ENCODE results near the gene RELN.
"Not testable (repeated sequence)": the region's sequence is repeated elsewhere in the genome, so short reads cannot be mapped to it uniquely, and the experiment has no call there.

The RELN gene

GRCh38 chr7:103940382-103941268 is 48.8 kb downstream of the RELN start:
- DNase-seq (ENCODE audit: low read depth), result no peak

DNA sequence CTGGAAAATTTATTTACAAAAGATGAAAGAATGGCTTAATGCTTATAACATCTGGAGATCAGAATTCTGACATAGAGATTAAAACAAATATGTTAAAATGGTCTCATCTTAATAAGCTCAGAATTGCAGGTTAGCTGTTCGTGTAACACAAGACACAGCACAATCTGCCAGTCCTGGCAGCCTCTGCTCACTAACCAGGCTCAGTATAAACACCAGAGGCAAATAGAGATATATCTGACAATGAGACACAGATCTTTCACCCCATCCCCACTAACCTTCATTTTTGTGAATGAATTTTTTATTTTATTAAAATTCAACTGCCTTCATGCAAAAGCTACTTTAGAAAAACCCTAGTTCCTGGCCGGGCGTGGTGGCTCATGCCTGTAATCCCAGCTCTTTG is 51.8 kb downstream of the RELN start:
- DNase-seq (ENCODE audit: low read depth), result no peak

DNA sequence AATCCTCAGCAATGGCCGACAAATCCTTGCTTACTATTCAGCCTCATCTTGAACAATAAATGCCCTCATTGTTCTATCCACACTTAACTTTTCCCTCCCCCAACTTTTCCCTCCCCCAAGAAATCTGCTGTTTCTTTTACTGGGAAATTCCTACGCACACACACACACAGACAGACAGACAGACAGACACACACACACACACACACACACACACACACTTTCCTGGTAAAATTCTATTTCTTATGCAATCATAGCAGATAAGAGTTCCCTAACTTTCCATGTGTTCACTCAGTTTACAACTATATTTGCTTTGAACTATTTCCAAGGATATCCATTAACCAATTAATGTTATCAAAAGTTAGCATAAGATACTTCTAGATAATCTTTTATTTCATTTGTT is 52.9 kb downstream of the RELN start:
- DNase-seq (ENCODE audit: low read depth), result no peak

DNA sequence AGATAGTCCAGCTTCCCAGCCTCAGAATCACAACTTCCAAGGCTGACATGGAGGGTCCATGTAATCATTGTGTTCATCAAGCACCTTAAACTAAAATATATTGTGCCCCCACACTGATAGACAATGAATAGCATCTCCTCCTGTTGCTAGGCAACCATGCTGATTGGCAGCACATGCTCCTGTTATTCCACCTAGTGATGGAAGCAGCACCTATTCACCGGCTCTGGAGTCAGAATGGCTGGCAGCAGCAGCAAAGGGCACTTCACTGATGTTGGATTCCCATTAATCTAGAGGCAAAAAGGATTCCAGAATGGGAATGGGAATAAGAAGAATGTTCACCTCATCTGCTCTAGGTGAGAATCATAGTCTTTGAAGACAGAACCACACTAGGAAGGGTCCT is 55.0 kb downstream of the RELN start:
- no peak for DNase-seq (ENCODE audit: low read depth)

DNA sequence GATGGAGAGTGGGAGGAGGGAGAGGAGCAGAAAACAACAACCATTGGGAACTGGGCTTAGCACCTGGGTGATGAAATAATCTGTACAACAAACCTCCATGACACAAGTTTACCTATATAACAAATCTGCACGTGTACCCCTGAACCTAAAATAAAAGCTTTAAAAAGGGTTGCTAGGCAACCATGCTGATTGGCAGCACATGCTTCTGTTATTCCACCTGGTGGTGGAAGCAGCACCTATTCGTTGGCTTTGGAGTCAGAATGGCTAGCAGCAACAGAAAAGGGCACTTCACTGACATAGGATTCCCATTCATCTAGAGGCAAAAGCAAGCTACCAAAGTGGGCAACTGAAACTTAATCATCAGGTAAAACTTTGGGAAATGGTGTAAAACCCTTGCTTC is 57.1 kb downstream of the RELN start:
- no peak for DNase-seq (ENCODE audit: low read depth)

DNA sequence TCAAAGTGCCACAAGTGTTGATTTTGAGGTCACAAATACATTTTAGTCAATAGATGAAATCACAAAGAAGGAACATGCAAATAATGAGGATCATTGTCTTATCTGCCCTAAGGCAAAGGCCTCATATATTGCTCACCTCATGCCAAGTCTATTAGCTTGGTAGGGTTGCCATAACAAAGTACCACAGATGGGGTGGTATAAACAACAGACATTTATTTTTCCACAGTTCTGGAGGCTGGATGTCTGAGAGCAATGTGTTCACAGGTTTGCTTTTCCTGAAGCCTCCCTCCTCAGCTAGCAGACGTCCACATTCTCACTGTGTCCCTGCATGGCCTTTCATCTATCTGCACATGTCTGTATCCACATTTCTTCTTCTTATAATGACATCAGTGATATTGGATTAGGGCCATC is 59.6 kb downstream of the RELN start:
- no peak for DNase-seq (ENCODE audit: low read depth)

GRCh38 chr7:103928581-103928980 is 60.9 kb downstream of the RELN start:
- DNase-seq (ENCODE audit: low read depth), result no peak

DNA sequence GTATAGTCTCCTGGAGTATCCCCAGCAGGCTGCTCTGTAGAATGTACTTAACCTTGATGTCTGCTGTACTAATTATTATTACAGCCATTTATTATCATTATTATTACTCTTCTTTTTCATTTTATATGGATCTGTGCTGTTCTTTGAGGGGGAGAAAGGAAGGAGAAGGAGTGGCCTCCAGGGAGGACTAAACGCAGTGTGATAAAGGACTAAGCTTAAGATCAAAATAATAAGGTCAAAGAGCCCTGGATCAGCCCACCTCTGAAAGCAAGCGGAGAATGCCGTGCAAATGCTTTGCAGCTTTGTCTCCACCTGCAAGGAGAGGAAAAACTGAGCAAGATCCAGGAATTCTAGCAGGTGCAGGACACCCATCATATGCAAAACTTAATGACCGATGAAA is 65.3 kb downstream of the RELN start:
- no peak for DNase-seq (ENCODE audit: low read depth)

DNA sequence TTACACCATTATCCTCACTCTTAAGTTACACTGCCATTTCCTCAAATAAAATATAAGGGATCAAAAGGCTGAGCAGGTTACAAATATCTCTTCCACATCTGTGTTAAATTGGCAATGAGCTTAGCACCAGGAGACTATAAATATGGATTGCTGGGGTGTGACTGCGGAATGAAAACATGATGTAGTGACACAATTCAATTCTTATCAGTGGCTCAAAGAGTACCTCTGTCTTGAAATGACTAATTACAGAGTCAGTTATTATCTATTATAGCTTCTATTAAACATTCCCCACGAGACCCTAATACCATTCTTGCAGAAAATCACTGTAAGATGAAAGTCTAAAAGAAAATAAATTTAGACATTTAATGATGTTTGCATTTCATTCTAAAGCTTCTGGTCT is 67.1 kb downstream of the RELN start:
- no peak for DNase-seq (ENCODE audit: low read depth)

DNA sequence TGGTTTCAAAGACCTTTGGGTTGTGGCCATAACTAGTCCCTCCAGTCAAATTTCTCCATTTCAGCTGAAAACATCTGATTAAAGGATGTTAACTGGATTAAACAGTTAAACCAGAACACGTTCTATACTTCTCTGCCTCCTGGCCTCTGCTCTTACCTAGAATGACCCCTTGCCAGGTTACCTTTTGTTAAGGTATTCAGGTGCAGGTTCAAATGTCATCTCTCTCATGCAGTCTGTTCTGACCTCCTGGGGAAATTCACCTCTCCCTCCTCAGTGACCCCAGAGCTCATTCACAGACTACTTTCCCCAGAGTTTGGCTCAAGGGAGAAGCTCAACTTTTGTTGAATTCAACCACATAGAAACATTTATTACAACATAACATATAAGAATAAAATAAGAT is 67.8 kb downstream of the RELN start:
- no peak for DNase-seq (ENCODE audit: low read depth)

- DNase-seq (ENCODE audit: low read depth), result no peak
Measured at GRCh38 chr7:103919272-103919868, 70.1 kb downstream of the RELN start.

DNA sequence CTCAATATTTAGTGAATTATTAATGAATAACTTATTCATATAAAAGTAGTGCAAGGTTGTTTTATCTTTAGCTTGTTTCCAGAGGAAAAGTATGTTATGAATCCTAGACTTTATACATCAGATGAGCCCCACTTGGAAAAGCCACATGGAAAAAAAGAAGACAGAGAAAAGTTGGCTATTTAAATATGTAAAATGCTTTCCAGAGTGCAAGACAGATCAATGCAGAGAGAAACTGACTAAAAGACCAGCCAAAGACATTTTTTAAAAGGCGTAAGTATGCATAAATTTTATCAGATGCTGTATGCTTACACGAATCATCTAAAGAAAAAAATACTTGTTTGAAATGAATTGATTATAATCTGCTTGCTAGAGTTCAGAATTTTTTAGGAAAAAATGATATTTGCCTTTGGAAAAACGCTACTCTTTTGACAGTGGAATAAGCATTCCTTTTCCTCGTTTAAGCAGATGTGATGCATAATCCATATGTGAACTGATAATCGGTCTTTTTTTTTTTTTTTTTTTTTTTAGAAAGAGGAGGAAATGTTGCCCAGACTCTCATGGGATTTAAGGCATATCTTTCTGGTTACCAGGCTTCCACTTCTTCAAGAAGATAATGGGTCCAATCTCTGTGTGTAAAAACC is 70.7 kb downstream of the RELN start:
- no peak for DNase-seq (ENCODE audit: low read depth)

DNA sequence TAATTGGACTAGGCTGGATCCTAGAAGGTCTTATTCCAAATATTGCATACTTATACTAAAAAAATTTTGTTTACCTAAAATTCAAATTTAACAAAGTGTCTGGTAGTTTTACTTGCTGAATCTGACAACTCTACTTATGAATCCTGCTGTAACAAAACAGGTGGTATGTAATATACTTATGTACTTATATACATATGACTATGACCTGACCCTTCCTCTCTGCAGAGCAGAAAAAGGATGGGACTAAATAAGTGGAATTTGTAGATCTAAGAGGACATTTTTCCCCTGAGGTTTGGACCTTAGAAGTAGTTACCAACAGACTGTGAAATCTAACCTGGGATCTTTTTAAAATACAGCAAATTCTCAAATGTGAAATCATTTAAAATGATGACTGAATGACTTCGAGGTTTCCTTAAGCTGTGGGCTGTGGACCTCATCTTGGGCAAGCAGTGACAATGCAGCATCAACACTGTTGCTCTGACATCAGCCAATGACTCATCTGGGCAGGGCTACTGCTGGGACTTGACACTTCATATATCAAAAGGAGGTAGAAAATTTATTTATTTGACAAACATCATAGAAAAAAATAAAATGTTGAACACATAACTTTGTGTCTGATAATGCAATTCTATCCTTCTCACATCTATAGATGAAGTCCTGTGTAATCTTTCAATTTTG is 73.6 kb downstream of the RELN start:
- DNase-seq (ENCODE audit: low read depth), result no peak

GRCh38 chr7:103914147-103914899 is 75.1 kb downstream of the RELN start:
- DNase-seq (ENCODE audit: low read depth), result no peak

DNA sequence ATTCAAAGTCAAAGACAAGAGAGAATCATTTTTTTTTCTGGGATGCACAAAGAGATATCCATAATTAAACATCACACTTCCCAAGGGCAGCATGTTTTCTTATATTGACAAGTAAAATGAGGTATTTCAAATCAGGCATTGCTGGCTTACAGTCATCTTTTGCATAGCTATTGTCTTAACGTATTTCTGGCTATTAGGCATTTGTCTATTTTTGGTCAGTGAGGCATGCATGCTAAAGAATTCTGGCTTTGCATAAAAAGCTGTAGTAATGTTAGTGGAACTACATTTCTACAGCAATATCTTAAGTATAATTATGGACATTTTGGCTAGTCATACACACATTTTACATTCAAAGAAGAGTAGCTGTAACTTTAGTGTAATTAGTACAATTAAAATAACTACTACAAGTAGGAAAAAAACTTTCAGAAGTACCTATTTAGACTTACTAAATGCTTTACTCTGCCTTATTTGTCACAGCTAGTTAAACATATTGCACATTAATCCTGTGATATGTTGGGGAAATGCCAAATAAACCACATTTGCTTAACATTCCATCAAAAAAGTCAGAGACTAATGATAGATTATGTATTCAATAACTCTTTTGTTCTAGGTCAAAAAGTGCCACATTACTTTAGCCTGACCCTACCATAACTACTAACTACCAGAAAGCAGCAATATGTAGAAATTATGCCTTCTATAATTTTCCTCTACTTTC is 76.4 kb downstream of the RELN start:
- DNase-seq (ENCODE audit: low read depth), result no peak

- DNase-seq (ENCODE audit: low read depth), result not testable (repeated sequence)
Measured at GRCh38 chr7:103911015-103911414, 78.4 kb downstream of the RELN start.

DNA sequence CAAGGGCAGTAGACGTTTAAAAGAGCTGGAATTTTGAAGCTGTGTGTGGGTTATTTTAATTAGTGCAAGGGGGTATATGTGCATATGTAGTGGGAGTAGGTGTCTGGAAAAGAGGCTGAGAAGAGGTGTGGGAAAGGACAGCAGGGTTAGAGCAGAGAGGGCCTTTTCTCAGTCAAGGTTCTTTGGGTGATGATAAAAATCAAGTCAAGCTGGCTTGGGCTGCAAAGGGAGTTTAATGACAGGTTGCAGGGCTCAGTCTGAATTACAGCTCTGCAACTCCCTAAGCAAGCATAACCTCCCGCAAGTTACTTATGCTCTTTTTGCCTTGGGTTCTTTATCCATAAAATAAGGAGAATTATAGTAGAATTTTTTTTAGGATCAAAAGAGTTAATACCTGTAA is 83.5 kb downstream of the RELN start:
- DNase-seq (ENCODE audit: low read depth), result no peak

DNA sequence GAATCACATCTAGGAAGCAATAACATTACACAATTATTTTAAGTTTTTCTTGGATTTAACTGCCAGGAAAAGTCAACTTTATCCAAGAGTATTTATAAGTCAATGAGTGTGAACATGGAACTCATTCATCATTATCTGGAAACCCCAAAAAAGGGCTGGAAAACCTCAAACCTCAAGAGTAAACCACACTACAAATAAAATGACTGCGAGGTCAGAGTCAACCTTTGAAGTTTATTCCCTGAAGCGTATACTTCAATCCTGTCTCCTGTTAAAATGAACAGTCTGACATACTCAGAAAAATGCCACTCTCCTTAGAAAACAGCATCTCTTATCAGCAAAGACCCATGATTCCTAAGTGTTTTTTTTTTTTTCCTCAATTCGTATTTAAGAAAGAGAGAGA is 86.5 kb downstream of the RELN start:
- no peak for DNase-seq (ENCODE audit: low read depth)

DNA sequence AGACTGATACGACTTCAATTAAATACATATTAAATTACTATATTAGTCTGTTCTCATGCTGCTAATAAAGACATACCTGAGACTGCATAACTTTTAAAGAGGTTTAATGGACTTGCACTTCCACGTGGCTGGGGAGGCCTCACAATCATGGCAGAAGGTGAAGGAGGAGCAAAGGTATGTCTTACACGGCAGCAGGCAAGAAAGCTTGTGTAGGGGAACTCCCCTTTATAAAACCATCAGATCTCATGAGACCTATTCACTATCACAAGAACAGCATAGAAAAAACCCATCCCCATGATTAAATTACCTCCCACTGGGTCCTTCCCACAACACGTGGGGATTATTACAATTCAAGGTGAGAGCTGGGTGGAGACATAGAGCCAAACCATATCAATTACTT is 92.6 kb downstream of the RELN start:
- not testable (repeated sequence) for DNase-seq (ENCODE audit: low read depth)

DNA sequence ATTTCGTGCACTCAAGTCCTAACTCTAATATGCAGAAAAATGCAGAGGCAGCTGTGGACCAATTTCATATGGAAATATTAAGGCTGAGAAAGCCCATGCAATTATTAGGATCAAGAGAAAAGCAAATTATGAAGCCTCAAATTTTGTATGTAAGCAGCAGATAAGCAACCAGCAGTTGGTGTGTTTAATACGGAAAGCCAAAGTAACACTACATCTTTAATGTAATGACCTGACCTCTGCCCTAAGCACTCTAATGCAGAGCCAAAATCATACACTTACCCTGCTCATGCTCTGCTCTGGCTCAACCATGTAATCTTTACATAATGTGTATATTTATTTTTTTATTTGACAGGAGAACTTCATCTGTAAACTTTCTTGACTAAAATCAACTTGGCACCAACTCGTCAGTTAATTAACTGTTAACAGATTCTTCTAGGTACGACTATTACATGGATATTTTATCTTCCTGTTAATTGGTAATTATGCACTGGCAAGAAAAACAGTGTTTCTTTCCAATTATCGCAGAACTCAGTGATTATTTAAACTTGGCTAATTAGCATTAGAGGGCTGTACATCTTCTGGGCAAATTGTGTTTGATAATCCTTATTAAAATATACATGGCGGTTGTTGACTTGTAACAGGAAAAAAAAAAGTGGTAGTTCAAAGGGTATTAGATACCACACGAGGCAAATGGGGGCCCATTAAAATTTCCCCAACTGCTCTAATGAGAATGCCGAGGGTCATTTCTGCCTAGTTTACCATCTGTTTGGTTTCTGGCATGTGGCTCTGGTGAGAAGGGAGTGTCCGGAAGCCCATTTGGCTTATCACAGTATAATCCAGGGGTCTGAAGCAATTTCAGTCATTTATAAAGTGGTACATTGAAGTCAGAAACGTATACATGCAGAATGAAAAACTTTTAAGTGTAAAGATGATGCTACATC is 94.5 kb downstream of the RELN start:
- DNase-seq (ENCODE audit: low read depth), result no peak
